ENCODE results near the gene COPA.
"Not testable (repeated sequence)": the region's sequence is repeated elsewhere in the genome, so short reads cannot be mapped to it uniquely, and the experiment has no call there.

Gene COPA

DNA sequence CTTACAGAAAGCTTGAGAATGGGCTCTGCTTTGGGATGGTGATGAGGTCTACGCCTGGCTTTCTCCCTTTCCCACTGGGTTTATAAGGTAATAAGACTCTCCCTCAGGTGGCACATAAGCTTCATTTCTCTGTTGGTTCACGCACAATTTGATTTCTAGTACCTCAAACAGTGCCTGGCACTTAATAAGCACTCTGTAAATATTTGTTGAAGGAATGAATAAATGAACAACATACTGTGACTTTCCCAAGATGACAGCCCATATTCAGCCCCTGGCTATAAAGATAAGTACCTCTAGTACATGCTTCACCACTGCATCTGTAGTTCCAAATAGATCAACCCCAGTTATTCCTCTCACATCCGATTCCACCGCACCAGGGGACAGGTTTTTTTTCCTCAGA, 17.8 kb downstream of the COPA start:
- DNase-seq (ENCODE audit: low read depth), result no peak

DNA sequence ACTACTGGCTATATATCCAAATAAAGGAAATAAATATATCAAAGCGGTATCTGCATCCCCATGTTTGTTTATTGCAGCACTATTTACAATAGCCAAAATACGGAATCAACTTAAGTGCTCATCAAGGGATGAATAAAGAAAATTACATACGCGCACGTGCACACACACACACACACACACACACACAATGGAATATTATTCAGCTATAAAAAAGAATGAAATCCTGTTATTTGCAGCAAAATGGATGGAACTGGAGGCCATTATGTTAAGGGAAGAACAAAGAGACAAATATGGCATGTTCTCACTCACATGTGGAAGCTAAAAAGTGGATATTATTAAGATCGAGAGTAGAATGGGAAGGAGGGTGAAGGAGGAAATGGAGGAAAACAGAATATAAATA, 20.2 kb downstream of the COPA start:
- DNase-seq (ENCODE audit: low read depth), result no peak

DNA sequence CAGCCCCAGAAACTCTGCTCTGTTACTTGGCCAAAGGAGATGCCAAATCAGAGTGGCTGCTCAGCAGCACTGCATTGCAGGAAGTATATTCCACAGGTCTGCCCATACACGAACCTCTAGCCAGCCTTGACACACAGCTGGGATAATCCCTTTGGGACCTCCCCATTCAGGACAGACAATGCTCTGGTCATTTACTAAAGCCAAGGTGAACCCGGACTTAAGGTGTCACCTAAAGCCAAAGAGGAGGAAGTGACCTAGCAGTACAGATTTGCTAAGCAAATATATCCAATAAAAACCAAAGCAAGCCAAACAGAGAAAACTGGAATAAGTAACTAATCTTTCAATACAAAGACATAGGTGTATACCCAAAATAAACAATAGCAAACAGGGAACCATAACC, 27.7 kb downstream of the COPA start:
- no peak for DNase-seq (ENCODE audit: low read depth)

DNA sequence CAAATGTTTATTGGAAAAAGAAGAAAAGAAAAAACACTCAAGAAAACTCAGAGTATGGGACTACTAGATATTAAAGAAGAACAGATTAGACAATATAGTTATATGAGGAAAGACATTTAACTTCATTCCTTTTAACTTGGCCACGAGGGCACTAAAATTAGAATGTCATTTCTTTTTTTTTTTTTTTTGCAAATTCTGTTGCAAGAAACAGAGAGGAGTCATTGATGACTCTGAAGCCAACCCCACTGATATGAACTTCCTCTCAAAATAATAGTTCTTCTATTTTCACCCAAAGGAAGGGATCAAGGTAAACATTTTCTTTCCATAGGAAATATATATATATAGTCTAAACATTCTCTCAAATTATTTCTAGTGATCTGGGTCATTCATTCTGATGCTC, 33.5 kb downstream of the COPA start:
- DNase-seq (ENCODE audit: low read depth), result no peak

DNA sequence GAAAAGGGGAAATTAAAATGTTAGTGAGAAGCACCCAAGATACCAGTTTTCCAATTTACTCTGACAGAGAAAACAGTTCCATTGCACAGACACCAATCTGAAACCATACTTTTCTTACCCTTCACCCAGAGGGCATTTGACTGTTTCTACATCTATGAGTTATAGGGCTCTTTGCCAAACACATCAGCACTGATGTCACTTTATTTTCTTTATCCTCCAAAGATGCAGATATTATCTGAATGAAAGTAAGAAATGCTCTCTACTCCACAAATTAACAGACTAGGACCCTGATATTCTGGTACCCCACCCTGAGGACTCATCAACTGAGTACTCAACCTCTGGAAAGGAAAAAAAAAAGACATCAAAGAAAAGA, 33.9 kb downstream of the COPA start:
- no peak for DNase-seq (ENCODE audit: low read depth)

DNA sequence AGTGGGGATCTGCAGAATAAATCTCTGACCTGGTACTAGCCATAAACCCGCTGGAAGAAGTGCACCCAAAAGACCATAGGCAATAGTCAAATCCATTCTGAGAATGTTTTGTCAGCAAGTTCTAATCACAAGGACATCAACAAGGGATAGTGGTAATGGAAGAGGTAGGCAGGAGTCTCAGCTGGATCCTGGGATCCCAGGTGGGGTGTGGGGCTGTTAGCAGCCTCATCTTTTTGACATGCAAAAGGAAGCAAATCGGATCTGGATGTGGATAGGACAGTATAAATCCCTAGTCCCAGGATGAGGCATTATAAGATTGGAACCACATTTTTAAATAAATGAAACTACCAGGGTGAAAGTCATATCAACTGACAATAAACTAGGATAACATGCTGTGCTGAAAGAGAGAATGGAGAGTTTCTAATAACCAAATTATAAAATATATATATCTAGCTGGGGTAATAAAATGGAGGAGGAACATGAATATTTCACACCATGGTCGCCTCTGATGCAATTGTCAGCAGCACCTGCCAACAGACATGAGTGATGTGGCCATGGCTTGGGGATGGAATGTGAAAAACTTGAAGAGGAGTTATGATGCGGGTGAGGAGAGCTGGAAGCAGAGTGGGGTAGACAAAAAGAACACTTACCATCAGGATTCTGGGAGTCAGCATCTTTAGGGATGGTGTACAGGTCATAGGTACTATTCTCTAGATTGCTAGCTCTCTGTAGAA, 34.4 kb downstream of the COPA start:
- no peak for DNase-seq (ENCODE audit: low read depth)

DNA sequence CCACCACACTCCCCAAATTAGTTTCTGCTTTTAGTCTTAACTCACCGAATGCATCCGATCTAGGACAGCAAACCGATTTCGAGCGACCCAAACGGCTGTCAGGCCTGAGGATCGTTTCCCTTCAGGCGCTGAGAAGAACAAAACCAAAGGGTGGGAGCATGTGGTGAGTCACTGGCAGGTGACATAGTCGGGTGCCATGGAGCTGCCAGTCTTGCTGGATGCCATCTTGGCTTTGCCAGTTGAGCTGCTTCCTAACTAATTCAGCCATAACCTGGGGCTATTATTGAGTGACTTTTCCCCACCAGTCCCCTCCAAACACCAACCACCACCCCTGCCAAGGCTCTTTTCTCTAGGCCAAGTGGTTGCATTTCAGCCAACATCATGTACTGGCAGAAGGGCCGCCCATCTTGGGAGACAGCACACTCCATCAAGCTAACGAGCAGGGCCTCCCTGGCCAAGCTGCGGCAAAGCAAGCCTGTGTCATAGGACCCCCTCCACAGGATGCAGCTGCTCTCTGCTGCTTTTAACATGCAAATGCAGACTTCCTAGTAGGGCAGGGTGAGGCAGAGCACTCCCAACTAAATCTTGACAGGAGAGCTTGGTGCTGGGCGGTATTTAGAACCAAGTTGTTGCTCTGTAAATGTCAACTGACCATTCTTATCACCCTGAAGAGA, 35.8 kb downstream of the COPA start:
- DNase-seq (ENCODE audit: low read depth), result no peak

DNA sequence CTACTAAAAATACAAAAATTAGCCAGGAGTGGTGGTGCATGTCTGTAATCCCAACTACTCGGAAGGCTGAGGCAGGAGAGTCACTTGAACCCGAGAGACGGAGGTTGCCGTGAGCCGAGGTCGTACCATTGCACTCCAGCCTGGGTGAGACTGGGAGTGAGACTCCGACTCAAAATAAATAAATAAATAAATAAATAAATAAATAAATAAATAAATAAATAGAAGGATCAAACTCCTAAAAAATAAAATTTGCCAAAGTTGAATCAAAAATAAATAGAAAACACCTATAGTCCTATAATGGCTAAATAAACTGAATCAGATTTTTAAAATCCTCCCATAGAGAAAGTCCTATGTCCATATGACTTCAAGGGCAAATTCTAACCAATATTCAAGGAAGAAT, 42.9 kb downstream of the COPA start:
- no peak for DNase-seq (ENCODE audit: low read depth)

DNA sequence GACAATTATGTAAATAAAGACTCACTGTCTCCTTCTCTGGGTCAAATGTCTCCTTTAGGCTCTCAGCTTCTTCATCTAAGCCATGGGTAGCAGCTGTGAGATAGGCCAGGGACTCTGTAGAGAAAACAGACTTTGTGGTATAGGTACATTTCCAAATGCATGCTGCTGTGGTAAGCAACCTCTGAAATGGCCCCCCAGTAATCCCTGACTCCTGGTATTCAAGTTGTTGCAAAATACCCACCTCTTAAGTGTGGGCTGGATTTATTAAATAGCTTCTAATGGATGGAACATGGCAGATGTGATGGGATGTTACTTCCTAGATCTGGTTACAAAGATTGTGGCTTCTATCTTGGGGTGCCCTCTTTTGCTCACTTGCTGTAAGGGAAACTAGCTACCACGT, 47.0 kb downstream of the COPA start:
- DNase-seq (ENCODE audit: low read depth), result no peak

DNA sequence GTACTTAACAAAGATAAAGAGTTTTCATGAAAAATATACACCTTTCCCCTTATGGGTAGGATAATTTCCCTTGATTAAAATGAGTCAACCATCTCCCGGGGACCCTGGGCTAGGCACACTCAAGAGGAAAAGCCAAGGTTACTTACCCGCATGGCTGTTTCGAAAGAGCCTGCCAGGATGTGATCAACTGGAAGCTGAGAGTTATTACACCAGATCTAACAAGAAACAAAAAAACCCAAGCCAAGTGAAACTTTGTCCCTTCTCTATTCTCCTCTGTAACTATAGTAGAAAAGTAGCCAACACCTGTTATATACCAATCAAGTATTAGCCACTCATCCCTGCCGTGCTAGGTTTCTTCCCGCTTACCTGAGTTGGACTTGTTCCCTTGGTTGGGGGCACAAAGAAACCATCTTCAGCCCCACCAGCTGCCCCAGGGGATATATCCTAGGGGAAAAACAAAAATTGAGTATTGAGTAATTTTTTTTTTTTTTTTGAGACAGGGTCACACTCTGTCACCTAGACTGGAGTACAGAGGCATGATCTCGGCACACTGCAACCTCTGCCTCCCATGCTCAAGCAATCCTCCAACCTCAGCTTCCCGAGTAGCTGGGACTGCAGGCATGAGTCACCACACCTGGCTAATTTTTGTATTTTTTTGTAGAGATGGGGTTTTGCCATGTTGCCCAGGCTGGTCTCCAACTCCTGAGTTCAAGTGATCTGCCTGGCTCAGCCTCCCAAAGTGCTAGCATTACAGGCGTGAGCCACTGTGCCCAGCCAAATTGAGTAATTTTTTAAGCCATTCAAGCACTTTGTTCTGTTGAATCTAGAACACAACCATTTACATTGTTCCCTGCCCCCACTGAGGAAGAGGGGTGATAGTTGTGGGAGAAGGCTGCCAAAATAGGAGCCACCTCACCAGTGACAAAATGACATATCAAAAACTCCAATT, 49.8 kb downstream of the COPA start:
- no peak for DNase-seq (ENCODE audit: low read depth)

DNA sequence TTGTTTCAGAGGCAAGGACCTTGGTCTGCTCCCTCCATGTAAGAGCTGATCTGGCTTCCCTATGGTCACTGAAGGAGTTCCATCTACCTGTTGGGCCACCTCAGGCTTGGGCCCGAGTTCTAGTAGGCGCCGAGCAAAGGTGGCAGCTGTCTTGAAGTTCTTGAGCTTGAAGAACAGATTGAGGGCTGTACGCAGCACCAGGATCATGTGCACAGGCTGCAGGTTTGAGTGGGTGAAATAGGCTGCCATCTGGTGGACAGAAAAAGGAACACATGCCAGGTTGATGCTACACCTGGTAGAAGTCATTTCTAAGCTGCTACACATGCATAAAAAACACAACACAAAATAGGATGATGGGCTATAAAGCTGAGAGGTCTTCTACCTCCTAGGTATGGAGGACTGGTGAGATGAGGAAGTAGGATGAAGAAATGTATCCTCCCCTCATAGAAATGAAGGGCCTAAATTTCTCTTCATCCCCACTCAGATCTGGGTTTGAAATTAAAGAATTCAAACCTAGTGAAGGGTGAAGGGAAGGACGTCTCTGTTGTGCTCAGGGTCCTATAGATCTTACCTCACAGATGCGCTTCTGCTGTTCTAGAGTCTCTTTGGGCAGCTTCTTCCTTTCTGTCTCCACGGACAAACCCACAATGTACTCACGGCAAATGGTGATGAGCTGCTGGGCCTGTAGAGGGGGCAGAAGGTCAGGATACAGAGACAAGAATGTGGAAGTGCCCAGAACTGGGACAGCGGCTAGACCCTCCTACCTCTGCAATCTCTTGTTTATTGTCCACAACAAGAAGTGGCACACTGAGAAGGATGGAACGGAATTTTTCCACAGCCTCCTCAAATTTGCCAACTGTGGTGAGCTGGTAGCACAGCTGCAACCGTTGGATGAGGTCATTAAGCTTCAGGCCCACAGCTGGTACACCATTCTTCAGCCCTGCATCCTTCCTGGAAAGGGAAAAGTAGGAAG, 51.5 kb downstream of the COPA start:
- DNase-seq (ENCODE audit: low read depth), result peak; percentile 32

DNA sequence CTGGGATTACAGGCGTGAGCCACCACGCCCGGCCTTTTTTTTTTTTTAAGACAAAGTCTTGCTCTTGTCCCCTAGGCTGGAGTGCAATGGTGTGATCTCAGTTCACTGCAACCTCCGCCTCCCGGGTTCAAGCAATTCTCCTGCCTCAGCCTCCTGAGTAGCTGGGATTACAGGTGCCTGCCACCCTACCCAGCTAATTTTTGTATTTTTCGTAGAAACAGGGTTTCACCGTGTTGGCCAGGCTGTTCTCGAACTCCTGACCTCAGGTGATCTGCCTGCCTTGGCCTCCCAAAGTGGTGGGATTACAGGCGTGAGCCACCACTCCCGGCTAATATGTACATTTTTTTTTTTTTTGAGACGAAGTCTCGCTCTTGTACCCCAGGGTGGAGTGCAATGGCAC, 55.3 kb downstream of the COPA start:
- DNase-seq (ENCODE audit: low read depth), result not testable (repeated sequence)

DNA sequence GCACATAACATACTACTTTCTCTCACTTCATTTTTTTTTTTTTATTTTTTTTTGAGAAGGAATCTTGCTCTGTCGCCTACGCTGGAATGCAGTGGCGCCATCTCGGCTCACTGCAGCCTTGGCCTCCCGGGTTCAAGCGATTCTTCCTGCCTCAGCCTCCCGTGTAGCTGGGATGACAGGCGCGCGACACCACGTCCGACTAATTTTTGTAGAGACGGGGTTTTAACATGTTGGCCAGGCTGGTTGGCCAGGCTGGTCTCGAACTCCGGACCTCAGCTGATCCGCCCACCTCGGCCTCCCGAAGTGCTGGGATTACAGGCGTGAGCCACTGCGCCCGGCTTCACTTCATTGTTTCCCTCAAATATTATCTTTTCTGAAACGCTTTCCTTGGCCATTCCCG, 57.5 kb downstream of the COPA start:
- DNase-seq (ENCODE audit: low read depth), result no peak

DNA sequence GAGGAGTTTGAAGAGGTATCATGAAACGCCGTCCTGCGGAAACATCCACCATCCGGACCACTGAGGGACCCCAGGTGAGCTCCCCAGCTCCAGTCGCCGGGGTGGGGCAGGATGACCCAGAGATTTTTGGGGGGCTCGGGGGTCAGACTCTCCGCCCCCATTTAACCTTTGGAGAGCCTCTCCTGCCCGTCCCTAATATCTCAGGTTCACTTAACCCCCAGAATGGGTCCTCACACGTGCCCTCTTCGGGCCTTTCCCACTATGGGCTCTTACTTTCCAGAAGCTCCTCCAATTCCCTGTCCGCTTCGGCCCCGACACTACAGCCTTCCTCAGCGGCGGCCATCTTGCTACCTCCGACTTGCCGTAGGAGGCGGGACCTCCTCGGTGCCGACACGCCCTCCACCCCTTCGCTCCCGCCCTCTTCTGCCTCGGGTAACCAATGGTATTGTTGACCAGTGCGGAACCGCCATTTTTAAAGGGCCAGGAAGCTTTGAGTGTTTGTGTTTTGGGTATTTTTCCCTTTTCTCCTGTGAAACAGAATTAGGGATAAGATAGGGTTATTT, 58.2 kb downstream of the COPA start, which contains the start of gene PEX19:
Gene PEX19, minus strand, starts transcription at position 352 of the 563 bp plus-strand sequence. Its CDS starts 9 bp downstream, at position 343.
- peak; percentile 89 for DNase-seq (ENCODE audit: low read depth)

DNA sequence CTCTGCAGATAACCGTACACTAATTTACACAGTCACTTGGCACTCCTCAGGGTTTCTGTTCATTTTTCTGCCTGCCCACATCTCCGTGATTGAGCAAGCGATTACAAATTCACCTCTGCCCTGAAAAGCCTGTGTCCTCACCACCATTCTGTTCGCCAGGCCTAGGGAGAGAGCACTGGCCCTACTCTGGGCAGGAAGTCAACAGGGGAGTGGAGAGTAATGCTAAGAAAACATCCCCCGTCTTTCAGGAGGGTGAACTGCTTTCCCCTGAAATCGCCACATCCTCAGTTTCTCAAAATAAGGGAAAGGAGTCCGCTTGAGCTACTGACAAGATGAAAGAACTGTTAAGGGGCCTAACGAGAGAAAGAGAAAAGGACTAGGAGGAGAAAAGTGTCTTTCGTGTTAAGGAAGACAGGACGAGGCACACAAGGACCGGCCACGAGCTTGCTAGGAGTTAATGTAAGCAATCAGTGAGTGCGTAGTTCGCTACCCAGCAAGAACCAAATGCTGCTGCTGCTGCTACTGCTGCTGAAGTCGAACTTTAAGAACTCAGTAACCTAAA, 58.7 kb downstream of the COPA start:
- DNase-seq (ENCODE audit: low read depth), result no peak

DNA sequence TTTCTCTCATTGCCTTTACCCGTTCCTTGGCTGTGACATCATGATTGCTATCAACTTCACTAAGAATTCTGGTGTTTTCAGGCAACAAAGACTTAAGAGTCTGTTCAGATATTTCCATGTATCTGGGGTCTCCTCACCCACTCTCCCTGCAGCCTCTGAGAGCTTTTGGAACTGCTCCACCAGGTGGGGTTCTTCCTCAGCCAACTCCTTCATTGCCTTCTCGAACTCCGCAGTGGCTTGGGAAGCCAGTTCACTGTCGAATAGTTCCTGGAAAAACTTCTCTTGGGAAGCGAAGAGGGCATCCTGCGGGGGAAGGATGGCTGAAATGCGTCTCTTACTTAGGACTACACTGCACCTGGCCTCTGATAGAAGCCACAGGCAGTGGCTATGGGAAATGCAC, 60.2 kb downstream of the COPA start:
- DNase-seq (ENCODE audit: low read depth), result no peak

DNA sequence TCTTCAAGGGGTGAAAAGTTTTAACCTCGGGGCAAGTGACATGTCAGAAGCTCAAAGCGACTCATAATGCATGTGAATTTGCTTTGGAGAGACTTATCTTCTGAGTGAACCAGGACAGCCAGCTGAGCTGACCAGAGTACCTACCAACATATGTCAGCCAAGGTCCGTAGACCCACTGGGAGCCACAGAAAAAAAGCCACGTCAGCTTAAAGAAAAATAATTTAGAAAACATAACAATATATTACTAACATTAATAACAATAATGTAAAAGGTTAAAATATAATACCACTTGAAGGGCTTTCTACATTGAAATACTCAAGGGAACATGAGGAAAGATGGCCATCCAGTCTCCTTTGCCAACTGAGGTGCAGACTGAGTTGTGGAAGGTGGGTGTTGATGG, 65.1 kb downstream of the COPA start:
- no peak for DNase-seq (ENCODE audit: low read depth)

DNA sequence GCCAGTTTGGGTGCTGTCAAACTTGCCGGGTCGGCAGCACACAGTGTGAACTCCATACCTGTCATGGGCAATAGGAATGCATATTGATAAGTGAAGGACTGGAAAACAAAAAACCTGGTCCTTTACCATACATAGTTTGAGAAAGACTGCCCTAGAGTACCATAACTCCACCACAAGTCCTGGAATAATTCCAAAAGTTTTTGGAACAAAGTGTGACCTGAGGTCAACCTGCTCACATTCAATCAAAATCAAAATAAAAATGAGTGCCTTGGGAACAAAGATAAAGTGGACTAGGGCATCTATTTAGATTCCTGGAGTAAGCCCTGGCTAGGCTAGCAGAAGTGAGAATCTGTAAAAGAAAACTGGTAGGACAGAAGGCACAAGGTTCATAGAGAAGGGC, 65.7 kb downstream of the COPA start:
- no peak for DNase-seq (ENCODE audit: low read depth)

DNA sequence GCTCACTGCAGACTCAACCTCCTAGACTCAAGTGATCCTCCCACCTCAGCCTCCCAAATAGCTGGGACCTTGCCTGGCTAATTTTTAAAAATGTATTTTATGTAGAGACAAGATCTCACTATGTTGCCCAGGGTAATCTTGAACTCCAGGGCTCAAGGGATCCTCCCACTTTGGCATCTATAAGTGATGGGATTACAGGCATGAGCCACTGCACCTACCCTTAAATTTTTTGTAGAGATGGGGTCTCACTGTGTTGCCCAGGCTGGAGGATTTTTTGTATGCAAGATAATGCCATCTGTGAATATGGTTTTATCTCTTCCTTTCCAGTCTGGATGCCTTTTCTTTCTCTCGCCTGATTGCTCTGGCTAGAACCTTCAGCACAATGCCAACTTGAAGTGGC, 72.0 kb downstream of the COPA start:
- DNase-seq (ENCODE audit: low read depth), result no peak

DNA sequence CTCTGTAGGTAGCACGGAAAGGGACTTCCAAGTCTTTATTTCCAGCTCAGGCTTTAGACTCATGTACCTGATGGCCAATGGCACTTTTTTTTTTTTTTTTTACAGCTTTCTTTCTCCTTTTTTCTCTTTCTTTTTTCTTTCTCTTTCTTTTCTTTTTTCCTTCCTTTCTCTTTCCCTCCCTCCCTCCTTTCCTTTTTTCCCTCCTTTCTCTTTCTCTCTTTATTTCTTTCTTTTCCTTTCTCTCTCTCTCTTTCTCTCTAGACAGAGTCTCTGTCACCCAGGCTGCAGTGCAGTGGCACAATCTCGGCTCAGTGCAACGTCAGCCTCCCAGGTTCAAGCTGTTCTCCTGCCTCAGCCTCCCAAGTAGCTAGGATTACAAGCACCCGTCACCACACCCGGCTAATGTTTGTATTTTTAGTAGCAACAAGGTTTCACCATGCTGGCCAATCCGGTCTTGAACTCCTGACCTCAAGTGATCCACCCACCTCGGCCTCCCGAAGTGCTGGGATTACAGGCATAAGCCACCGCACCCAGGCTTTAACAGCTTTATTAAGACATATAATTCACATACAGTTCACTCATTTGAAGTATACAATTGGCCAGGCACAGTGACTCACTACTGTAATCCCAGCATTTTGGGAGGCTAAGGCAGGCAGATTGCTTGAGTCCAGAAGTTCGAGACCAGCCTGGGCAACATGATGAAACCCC, 75.6 kb downstream of the COPA start:
- DNase-seq (ENCODE audit: low read depth), result no peak
